Ramos (cell line): Measurements from ENCODE around the gene DNMT3A.

Source experiments
- in situ Hi-C: fragments of 300-500 bp; cut with MboI; formaldehyde crosslinking; loops from one replicate; pipeline ENCODE4 v1.14.3; 2022; ENCODE audit warnings: low sequenced_read_pairs; ENCODE audit not compliant: unreplicated experiment

The DNMT3A gene

GRCh38 chr2:25331686-25332365 lies 9.9 kb downstream of the DNMT3A start:
- in situ Hi-C loops: no loop called here

- in situ Hi-C loops: no loop called here
Measured at GRCh38 chr2:25330937-25331336, 10.8 kb downstream of the DNMT3A start.

GRCh38 chr2:25330273-25330672 lies 11.5 kb downstream of the DNMT3A start:
- in situ Hi-C loops: no loop called here

- in situ Hi-C loops: no loop called here
Measured at GRCh38 chr2:25328152-25329085, 13.3 kb downstream of the DNMT3A start.

GRCh38 chr2:25326326-25327013 lies 15.3 kb downstream of the DNMT3A start:
- in situ Hi-C loops: no loop called here

GRCh38 chr2:25324905-25325592 lies 16.7 kb downstream of the DNMT3A start:
- in situ Hi-C loops: no loop called here

GRCh38 chr2:25324251-25324650 lies 17.5 kb downstream of the DNMT3A start:
- in situ Hi-C loops: no loop called here

GRCh38 chr2:25323610-25324189 lies 18.0 kb downstream of the DNMT3A start:
- in situ Hi-C loops: no loop called here

- in situ Hi-C loops: no loop called here
Measured at GRCh38 chr2:25323042-25323514, 18.6 kb downstream of the DNMT3A start.

GRCh38 chr2:25322312-25322711 lies 19.4 kb downstream of the DNMT3A start:
- in situ Hi-C loops: no loop called here

GRCh38 chr2:25320077-25320476 lies 21.6 kb downstream of the DNMT3A start:
- in situ Hi-C loops: no loop called here

- in situ Hi-C loops: no loop called here
Measured at GRCh38 chr2:25316101-25316500, 25.6 kb downstream of the DNMT3A start.

- in situ Hi-C loops: no loop called here
Measured at GRCh38 chr2:25315316-25315680, 26.4 kb downstream of the DNMT3A start.

GRCh38 chr2:25314514-25315315 lies 27.0 kb downstream of the DNMT3A start:
- in situ Hi-C loops: no loop called here

- in situ Hi-C loops: no loop called here
Measured at GRCh38 chr2:25313711-25314513, 27.8 kb downstream of the DNMT3A start.

GRCh38 chr2:25312958-25313710 lies 28.6 kb downstream of the DNMT3A start:
- in situ Hi-C loops: no loop called here

- in situ Hi-C loops: no loop called here
Measured at GRCh38 chr2:25311865-25312575, 29.7 kb downstream of the DNMT3A start.
